Endometrium (tissue), 2 donors: ENCODE results near the gene MYNN.
A peak's percentile ranks its signal among the peaks of the same experiment; 100 is the strongest.
"Not testable (repeated sequence)": the region's sequence is repeated elsewhere in the genome, so short reads cannot be mapped to it uniquely, and the experiment has no call there.

Experiments
- FAIRE-seq: peaks from 2 replicates; lab custom pipeline; 2012; peaks lifted over from hg19 to GRCh38; lab: Jason Lieb, UNC
- donor health status: control.
- donor health status: control.

MYNN gene

GRCh38 chr3:169772897-169773816 is at the start of gene MYNN:
TSS of gene MYNN (plus strand) at chr3:169773396. CDS start at chr3:169774296, 900 bp downstream.
- FAIRE-seq = no peak

GRCh38 chr3:169731857-169732256 is 41.3 kb upstream of the MYNN start:
- FAIRE-seq = not testable (repeated sequence)

GRCh38 chr3:169739067-169739466 is 34.1 kb upstream of the MYNN start:
- no peak for FAIRE-seq

- FAIRE-seq = peak; percentile 59
These were observed 28.7 kb upstream of the MYNN start for GRCh38 chr3:169744366-169745054.

GRCh38 chr3:169746924-169747323 is 26.3 kb upstream of the MYNN start:
- no peak for FAIRE-seq

- FAIRE-seq = no peak
These were observed 24.5 kb upstream of the MYNN start for GRCh38 chr3:169748670-169749069.

- FAIRE-seq = no peak
These were observed 22.5 kb upstream of the MYNN start for GRCh38 chr3:169750665-169751064.

- no peak for FAIRE-seq
These were observed 21.3 kb upstream of the MYNN start for GRCh38 chr3:169751875-169752274.

- FAIRE-seq = no peak
These were observed 18.5 kb upstream of the MYNN start for GRCh38 chr3:169754711-169755110.

- no peak for FAIRE-seq
These were observed 17.7 kb upstream of the MYNN start for GRCh38 chr3:169755488-169755887.

- FAIRE-seq = peak; percentile 41
These were observed 14.7 kb upstream of the MYNN start for GRCh38 chr3:169758359-169758994.

GRCh38 chr3:169759256-169759655 is 13.9 kb upstream of the MYNN start:
- no peak for FAIRE-seq

- no peak for FAIRE-seq
These were observed 12.7 kb upstream of the MYNN start for GRCh38 chr3:169760479-169760878.

- no peak for FAIRE-seq
These were observed 8.8 kb upstream of the MYNN start for GRCh38 chr3:169764312-169764881.

- FAIRE-seq = peak; percentile 86
These were observed 8.1 kb upstream of the MYNN start, which contains the start of gene TERC for GRCh38 chr3:169764882-169765612. TSS of gene TERC (minus strand) at chr3:169765060.

GRCh38 chr3:169769287-169770181 is 3.7 kb upstream of the MYNN start, which contains the start of gene ACTRT3:
TSS of gene ACTRT3 (minus strand) at chr3:169769561. CDS start at chr3:169769520, 41 bp downstream.
- FAIRE-seq = no peak

- FAIRE-seq = peak; percentile 70
These were observed 1.5 kb upstream of the MYNN start for GRCh38 chr3:169771497-169772304.

- FAIRE-seq = no peak
These were observed 795 bp upstream of the MYNN start for GRCh38 chr3:169772305-169772896.

GRCh38 chr3:169774186-169774585 is 990 bp downstream of the MYNN start:
- FAIRE-seq = no peak
